Caco-2 (cell line): ENCODE results near the gene STAG1. TPM values are rescaled to one million over a fixed set of nuclear protein-coding genes. Genes with fewer than 3 reads are reported as not detected.

Experiments used
- BruUV-seq: library from RNA; stranded (reverse); fragments of 400-500 nt; replicated peaks from 2 replicates; lab custom pipeline; 2021; lab: Mats Ljungman, UMichigan
- CTCF ChIA-PET: fragments of 300-600 bp; sonication (Branson Sonifier 250); formaldehyde crosslinking; loops from one replicate; lab custom pipeline; 2022; ENCODE audit warnings: antibody characterized with exemption; lab: Charles Lee
- POLR2A ChIA-PET: fragments of 300-600 bp; sonication (Branson Sonifier 250); formaldehyde crosslinking; loops from one replicate; lab custom pipeline; 2022; ENCODE audit warnings: antibody characterized with exemption; lab: Charles Lee
- DNase-seq, 2 experiments: peaks; one replicate each; pipeline versions ENCODE4 v3.0.0 to v3.0.0-alpha.2; 2020 to 2022
- H3K27me3 ChIP-seq: replicated peaks from 2 replicates; pipeline ENCODE4 v1.6.0; 2011; ENCODE audit warnings: low read length; ENCODE audit not compliant: control insufficient read depth, insufficient read depth
- H3K36me3 ChIP-seq: 2 replicates; pipeline ENCODE4 v1.5.1; 2011; ENCODE audit warnings: low read length; ENCODE audit not compliant: control insufficient read depth, insufficient read depth
- H3K4me1 ChIP-seq: fragments of 250-450 bp; sonication (Bioruptor Pico); 2 replicates; pipeline ENCODE4 v1.5.1; 2020; ENCODE audit warnings: mild to moderate bottlenecking
- H3K4me3 ChIP-seq: 2 replicates; pipeline ENCODE4 v1.5.1; 2011; ENCODE audit warnings: low read depth, mild to moderate bottlenecking, control low read depth, low read length
- H3K9me3 ChIP-seq: fragments of 250-450 bp; sonication (Bioruptor Pico); 2 replicates; pipeline ENCODE4 v1.5.1; 2020; ENCODE audit warnings: mild to moderate bottlenecking, moderate library complexity
- H3K27ac Mint-ChIP-seq: one replicate; pipeline ENCODE4 v1.8.0; 2022; ENCODE audit warnings: mixed read lengths; ENCODE audit not compliant: unreplicated experiment
- H3K27me3 Mint-ChIP-seq: one replicate; pipeline ENCODE4 v1.8.0; 2022; ENCODE audit warnings: mixed read lengths; ENCODE audit not compliant: insufficient read depth, unreplicated experiment
- H3K36me3 Mint-ChIP-seq: one replicate; pipeline ENCODE4 v1.8.0; 2022; ENCODE audit warnings: mild to moderate bottlenecking, mixed read lengths; ENCODE audit not compliant: insufficient read depth, unreplicated experiment
- H3K4me1 Mint-ChIP-seq: one replicate; pipeline ENCODE4 v1.8.0; 2022; ENCODE audit warnings: low read depth, mixed read lengths; ENCODE audit not compliant: unreplicated experiment
- H3K4me3 Mint-ChIP-seq: one replicate; pipeline ENCODE4 v1.8.0; 2022; ENCODE audit warnings: mild to moderate bottlenecking, moderate library complexity, mixed read lengths; ENCODE audit not compliant: unreplicated experiment
- H3K9me3 Mint-ChIP-seq: one replicate; pipeline ENCODE4 v1.8.0; 2022; ENCODE audit warnings: mixed read lengths; ENCODE audit not compliant: unreplicated experiment
- CTCF ChIP-seq, 2 experiments: fragments of 200-600 bp in 1 of 2; IDR thresholded peaks; 1 replicate in 1 of 2; 2 replicates in 1 of 2; pipeline versions ENCODE4 v1.5.1 to v1.8.0; 2011 to 2022; ENCODE audit warnings: antibody characterized with exemption in 1 of 2, control low read depth in 1 of 2, inconsistent platforms in 1 of 2, low read depth in 1 of 2, low read length in 1 of 2, mild to moderate bottlenecking in 1 of 2, moderate library complexity in 1 of 2; ENCODE audit not compliant: insufficient read depth in 1 of 2, severe bottlenecking in 1 of 2, unreplicated experiment in 1 of 2
- intact Hi-C: fragments of 100-400 bp; cut with micrococcal nuclease; formaldehyde crosslinking; loops from one replicate; pipeline ENCODE4 v1.10.0; 2022; ENCODE audit not compliant: unreplicated experiment
- total RNA-seq: library from RNA; stranded (reverse); gene quantifications from 2 replicates; pipeline ENCODE4 v1.2.3, GENCODE V29; 2022

STAG1 gene
- total RNA-seq, 1 experiment from 2014 or later: 37.5 TPM

GRCh38 chr3:136604961-136605360 lies 147.2 kb downstream of the STAG1 start:
- Mint-ChIP-seq H3K4me3 (no peak overlapping the region), H3K27me3 (no peaks in the 10 kb centered on the region), H3K27ac (no peak overlapping the region), H3K36me3 (peaks cover 42% of the 10 kb centered on the region), H3K9me3 (no peaks in the 10 kb centered on the region), H3K4me1 (peaks cover 9% of the 10 kb centered on the region)
- H3K9me3 ChIP-seq: no peaks in the 10 kb centered on the region
- H3K36me3 ChIP-seq: peaks cover 1% of the 10 kb centered on the region; the same call in 1 of the 2 replicates
- no peaks in the 10 kb centered on the region for H3K27me3 ChIP-seq
- no peak overlapping the region for H3K4me3 ChIP-seq
- no peak for DNase-seq
- no peak for TF ChIP-seq CTCF (IDR thresholded peaks at IDR 0.05; ENCODE audit: insufficient read depth in 1 of 2, low read depth in 1 of 2, low read length in 1 of 2, severe bottlenecking in 1 of 2, unreplicated experiment in 1 of 2)
- H3K4me1 ChIP-seq: peaks cover 9% of the 10 kb centered on the region; the same call in 1 of the 2 replicates
- BruUV-seq: no TSS peak
- CTCF ChIA-PET: no interaction called here
- POLR2A ChIA-PET: no interaction called here
- intact Hi-C loops: no loop called here

GRCh38 chr3:136602818-136603217 lies 149.4 kb downstream of the STAG1 start:
- no peak for TF ChIP-seq CTCF (IDR thresholded peaks at IDR 0.05; ENCODE audit: insufficient read depth in 1 of 2, low read depth in 1 of 2, low read length in 1 of 2, severe bottlenecking in 1 of 2, unreplicated experiment in 1 of 2)
- Histone ChIP-seq H3K9me3 (peaks cover 5% of the 10 kb centered on the region; the same call in 1 of the 2 replicates), H3K4me1 (peaks cover 9% of the 10 kb centered on the region; the same call in 1 of the 2 replicates), H3K36me3 (no peaks in the 10 kb centered on the region), H3K27me3 (no peaks in the 10 kb centered on the region), H3K4me3 (no peak overlapping the region)
- Mint-ChIP-seq H3K27ac (no peak overlapping the region), H3K9me3 (peaks cover 8% of the 10 kb centered on the region), H3K27me3 (no peaks in the 10 kb centered on the region), H3K4me1 (peaks cover 16% of the 10 kb centered on the region), H3K4me3 (no peak overlapping the region), H3K36me3 (peaks cover 40% of the 10 kb centered on the region)
- ChIA-PET CTCF (interaction anchor here (0.7 kb wide), 1 partner anchor 44 kb away, joined by 3 read pairs; no protein-coding TSS in a partner anchor), POLR2A (no interaction called here)
- BruUV-seq: no TSS peak
- no peak for DNase-seq
- intact Hi-C loops: no loop called here

GRCh38 chr3:136595913-136596697 lies 156.1 kb downstream of the STAG1 start:
- H3K27ac Mint-ChIP-seq: no peak overlapping the region
- no peak overlapping the region for H3K4me3 Mint-ChIP-seq
- DNase-seq: no peak
- no peaks in the 10 kb centered on the region for H3K27me3 Mint-ChIP-seq
- intact Hi-C loops: no loop called here
- CTCF ChIA-PET: no interaction called here
- 0 out of 2 replicates have a peak, but pooled peaks cover 10% of the 10 kb centered on the region for H3K4me1 ChIP-seq
- peaks cover 17% of the 10 kb centered on the region for H3K36me3 Mint-ChIP-seq
- no peak for TF ChIP-seq CTCF (IDR thresholded peaks at IDR 0.05; ENCODE audit: insufficient read depth in 1 of 2, low read depth in 1 of 2, low read length in 1 of 2, severe bottlenecking in 1 of 2, unreplicated experiment in 1 of 2)
- POLR2A ChIA-PET: no interaction called here
- BruUV-seq: no TSS peak
- no peak overlapping the region for H3K4me3 ChIP-seq
- peaks cover 5% of the 10 kb centered on the region; the same call in 1 of the 2 replicates for H3K9me3 ChIP-seq
- no peaks in the 10 kb centered on the region for H3K36me3 ChIP-seq
- H3K27me3 ChIP-seq: no peaks in the 10 kb centered on the region
- peaks cover 8% of the 10 kb centered on the region for H3K9me3 Mint-ChIP-seq
- peaks cover 24% of the 10 kb centered on the region for H3K4me1 Mint-ChIP-seq
